ENCODE measurements around the gene PDE9A.

Gene PDE9A

DNA sequence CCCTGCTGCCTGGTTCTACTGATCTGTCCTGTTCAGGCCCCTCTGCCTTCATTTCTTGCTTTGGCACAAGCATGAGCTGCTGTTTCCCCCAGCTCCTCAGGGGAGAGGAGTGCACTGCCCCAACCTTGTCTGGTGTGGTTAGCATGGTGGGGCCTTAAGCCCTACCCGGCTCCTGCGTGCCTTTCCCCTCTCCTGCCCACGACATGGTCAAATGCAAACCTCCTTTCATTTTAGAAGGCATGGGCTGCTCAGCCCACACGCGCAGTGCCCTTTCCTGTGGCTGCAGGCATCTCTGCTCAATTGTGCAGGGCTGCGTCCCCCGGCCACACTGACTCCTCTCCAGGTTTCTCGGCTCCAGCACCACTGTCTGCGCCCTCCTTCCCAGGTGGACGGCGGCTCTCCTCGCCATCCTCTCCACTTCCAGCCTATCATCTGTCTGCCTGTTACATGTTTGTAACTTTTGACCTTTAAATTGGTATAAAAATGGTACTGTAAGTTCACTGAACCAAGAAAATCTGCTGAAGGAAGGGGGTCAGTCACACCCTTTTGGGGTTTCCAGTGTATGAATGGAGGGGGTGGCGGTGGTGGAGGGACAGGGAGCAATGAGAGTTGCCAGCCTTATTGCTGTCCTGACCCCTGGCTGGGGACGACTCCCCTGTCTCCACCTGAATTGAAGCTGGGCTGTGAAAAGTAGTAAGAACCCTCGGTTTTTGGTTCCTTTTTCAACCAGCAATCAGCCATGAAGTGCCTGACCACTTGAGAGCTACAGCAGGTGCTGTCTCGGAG lies 5.1 kb downstream of the PDE9A start:
- DNase-seq (ENCODE audit: low read depth): no peak

GRCh38 chr21:42659416-42660117 lies 6.1 kb downstream of the PDE9A start:
- no peak for DNase-seq (ENCODE audit: low read depth)

DNA sequence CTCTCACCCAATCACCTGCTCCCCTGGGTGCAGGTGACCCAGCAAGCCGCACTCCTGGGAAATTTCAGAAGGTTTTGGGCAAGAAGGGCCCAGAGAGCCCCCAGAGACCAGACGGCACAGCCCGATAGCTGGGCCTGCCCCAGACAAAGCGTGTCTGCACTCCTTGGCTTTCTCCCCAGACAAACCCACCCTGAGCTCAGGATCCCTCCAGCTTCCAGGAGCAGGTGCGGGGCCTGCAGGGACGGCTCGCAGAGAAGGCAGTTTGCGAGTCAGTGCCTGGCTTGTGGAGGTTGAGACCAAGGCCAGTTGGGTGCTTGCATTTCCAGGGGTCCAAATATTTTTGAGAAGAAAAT lies 6.7 kb downstream of the PDE9A start:
- no peak for DNase-seq (ENCODE audit: low read depth)

DNA sequence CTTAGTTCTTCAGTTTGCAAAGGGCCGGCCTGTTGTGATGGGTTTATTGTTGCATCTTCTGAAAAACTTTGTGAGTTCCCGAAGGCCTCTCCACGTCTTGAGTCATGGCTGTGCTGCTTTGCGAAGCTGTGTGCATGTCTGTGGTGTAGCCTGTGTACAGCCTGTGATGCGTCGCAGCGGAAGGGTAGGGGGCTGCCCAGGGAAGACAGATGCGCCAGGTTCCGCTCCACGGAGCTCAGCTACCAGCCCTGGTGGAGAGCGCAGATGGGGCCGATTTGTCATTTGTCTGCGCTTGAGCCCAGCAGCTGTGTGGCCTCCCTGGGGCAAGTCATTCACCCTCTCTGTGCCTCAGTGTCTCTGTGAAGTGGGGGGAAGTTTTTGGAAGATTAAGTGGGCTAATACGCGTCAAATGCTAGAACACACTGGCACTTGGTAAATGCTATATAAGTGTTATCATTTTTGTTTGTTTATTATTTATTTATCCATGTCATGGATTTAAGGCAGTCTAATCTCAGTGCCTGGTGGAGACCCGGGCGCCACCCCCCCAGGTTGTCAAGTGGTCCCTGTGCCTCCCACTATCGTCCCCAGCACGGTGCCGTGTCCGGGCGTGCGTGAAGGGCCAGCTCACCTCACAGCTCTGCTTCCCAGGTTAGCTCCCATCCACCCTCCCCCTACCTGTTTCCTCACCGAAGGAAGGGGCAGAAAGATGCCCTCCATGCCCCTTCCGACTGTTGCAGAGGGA lies 8.4 kb downstream of the PDE9A start:
- DNase-seq (ENCODE audit: low read depth): no peak

GRCh38 chr21:42662430-42663199 lies 9.2 kb downstream of the PDE9A start:
- no peak for DNase-seq (ENCODE audit: low read depth)

- no peak for DNase-seq (ENCODE audit: low read depth)
Observed at GRCh38 chr21:42663200-42663750, 9.9 kb downstream of the PDE9A start.

DNA sequence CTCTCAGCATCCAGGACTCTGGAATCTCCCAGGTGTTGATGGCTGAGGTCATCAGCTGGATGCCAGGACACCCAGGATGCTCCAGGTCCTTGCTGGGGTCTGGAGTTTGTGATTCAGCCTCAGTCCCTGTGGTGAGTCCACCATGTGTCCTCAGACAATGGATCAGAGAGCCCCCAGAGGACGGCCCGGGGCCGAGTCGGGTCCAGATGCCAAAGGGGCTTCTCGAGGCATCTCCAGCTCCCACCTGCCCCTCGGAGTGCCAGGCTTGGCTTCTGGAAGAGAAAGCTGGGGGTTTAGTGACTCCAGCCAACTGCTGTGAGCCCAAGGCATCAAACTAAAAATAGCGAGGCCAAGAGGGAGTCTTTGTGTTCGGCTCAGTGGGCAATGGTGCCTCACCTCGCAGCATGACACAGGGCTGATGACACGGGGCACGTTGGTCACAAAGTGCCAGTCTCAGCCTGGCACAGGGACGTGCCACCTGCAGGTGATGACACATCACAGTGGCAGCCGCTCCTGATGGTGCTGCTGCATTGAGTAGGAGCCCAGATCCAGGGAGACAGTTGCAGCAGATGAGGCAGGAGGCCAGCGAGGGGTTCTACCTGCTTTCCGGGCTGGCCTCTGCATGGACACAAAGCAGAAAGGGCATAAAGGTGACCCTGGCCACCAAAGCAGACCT lies 10.6 kb downstream of the PDE9A start:
- no peak for DNase-seq (ENCODE audit: low read depth)

DNA sequence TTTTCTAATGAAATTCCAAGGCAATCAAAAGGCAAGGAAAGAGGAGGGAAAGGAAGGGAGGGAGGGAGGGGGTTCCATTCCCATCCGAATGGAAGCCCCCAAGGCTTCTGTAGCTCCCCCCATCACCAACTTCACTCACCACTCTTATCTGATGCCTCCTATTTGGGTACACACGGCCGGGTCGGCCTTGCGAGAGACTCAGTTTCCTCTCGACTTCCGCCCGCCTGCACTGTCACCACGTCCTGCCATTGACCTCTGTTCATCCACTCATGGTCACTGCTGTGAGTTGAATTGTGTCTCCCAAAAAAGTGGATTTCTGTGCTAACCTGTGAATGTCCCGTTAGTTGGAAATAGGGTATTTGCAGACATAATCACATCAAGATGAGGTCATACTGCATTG lies 11.2 kb downstream of the PDE9A start:
- no peak for DNase-seq (ENCODE audit: low read depth)

DNA sequence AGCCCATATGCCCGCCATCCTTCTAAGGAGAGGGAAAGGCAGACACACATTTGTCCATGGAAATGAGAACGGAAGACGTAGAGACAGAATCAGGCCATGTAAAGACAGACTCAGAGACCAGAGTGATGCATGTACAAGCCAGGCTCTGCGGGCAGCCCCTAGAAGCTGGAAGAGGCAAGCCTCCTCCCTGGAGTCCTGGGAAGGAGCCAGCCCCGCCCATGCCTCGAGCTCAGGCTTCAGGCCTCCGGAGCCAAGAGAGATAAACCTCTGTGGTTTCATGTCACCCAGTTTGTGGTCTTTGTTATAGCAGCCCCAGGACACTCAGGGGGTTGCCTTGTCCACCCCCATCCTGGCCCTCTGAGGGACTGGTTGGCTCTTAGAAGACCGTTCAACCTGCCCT lies 11.6 kb downstream of the PDE9A start:
- peak; percentile 45 for DNase-seq (ENCODE audit: low read depth)

DNA sequence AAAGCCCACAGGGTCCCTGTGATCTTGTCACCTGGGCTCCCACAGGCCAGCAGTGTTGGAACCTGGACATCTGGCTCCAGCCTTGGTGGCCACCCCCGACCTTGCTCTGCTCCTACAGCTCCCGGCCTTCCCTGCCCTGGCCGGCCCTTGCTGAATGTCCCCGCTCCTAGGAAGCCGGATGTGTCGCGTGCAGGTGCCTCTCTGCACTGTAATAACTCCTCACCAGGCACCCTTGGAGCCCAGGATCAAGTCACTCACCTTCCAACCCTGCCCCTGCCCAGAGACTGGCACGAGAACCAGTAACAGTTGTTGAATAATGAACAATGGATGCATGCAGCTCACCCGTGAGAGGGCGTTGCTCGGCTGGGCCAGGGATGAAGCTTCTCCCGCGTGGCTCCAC lies 12.1 kb downstream of the PDE9A start:
- no peak for DNase-seq (ENCODE audit: low read depth)

DNA sequence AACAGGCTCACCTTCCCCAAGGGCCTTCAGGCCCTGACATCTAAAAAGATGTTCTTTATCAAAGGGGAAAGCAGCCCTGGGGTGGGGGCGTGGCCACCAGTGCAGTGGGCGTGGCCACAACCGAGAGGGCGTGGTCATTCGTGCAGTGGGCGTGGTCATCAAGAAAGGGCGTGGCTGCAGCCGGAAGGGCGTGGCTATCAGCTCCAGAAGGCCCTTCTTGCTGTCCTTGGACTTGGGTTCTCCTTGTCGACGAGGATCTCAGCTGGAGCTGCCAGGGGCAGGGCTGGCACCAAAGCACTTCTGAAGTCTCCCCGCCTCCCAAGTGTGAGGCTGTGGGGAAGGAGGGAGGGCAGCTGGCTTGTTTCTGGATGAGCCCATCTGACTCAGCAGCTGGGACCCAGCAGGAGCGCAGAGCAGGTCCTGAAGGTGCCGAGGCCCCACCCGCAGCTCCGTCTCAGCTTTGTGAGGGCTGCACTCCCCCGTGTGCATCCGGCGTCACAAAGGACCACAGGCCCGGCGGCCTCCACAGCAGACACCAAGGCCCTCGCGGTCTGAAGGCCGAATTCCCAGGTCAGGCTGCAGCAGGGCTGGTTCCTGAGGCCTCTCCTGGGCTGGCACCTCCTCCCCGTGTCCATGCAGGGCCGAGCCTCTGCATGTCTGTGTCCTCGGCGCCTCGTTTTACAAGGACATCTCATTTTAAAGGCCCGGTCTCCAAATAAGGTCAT lies 12.8 kb downstream of the PDE9A start:
- DNase-seq (ENCODE audit: low read depth): no peak

- no peak for DNase-seq (ENCODE audit: low read depth)
Observed at GRCh38 chr21:42666925-42667324, 13.5 kb downstream of the PDE9A start.

GRCh38 chr21:42668298-42668992 lies 15.0 kb downstream of the PDE9A start:
- DNase-seq (ENCODE audit: low read depth): no peak

DNA sequence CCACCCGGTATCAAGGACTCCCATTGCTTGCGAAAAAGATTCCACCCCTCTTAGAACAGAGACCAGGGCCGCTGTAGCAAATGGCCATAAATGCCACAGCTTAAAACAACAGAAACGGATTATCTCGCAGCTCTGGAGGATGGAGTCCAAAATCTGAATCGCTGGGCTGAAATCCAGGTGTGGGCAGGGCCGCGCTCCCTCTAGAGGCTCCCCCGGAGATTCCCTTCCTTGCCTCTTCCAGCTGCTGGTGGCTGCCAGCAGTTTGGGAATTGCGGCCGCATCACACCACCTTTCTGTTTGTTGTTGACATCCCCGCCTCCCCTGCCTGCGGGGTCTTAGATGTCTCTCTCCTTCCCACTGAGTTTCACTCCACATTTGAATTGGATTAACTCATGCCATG lies 15.6 kb downstream of the PDE9A start:
- no peak for DNase-seq (ENCODE audit: low read depth)

DNA sequence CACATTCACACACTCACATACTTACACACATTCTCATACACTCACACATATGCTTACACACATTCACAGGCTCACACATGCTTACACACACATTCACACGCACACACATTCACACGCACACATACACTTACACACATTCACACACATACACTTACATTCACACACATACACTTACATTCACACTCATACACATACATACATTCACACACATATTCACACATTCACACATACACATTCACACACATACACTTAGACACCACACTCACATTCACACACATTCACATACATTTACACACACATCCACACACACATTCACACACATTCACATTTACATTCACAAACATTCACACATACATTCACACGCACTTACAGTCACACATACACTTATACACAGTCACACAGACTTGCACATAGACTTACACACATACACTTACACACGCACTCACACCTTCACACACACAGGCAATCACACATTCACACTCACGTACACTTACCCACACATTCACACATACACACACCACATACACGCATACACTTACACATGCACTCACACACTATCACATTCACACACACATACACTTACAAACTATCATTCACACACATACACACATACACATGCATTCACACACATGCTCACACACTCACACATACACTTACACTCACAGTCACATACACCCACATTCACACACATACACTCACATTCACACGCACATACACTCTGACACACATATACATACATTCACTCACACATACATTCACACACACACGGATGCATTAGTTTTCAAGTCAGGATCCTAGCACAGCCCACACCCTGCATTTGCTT lies 16.8 kb downstream of the PDE9A start:
- no peak for DNase-seq (ENCODE audit: low read depth)

DNA sequence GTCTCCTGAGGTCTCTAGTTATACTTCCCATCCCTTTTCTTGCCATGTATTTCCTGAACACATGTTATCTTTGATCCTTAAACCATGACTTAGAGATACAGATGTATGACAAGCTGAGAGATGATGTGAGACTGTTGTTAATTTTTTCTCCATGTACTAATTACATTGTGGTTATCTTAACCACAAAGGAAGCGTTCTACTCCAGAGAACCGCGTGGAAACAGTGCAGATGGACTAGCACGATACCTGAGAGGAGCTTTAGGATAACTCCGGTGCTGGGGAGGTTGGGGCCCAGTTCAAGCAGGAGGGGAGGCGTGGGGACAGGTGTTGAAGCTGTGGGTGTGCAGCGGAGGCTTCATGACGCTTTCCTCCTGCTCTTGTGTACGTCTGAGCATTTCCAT lies 17.5 kb downstream of the PDE9A start:
- no peak for DNase-seq (ENCODE audit: low read depth)

GRCh38 chr21:42671778-42672593 lies 18.6 kb downstream of the PDE9A start:
- DNase-seq (ENCODE audit: low read depth): peak; percentile 25

DNA sequence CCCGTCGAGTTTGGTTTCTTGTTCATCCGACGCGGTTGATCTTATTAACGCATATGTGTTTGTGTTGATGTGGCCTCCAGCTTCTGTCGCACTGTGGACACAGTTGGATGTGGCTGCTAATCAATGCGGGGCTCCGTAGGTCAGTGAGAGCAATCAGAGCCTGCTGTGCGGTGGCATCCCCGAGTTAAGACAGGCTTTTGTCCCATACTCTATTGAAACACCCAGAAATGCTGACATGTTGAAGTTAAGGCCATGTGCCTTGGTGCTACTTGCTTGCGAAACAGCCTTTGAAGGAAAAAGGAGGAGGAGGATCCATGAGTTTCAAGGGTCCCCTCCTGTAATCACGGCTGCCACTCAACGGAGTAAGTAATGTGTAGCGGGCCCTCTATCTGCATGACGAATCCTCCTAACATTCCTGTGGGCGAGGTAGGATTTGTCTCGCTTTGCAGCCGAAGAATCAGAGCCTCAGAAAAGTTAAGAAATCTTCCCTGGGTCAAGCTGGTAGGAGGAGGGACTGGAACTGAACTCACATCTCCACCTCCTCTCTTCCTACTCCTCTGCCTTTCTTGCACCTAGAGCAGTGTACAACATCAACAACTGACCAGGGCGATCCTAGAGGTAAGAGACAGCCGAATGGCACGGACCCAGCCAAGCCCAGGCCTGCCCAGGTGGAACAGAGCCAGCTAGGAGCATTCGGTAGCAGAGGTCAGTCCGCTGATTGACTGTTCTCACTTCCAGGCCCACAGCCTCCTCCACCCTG lies 19.5 kb downstream of the PDE9A start:
- DNase-seq (ENCODE audit: low read depth): peak; percentile 97

Measured in amniotic epithelial cell (primary cell).